GM23248 (cell line): ENCODE results near the gene HOXA6. TPM values are rescaled to one million over a fixed set of nuclear protein-coding genes. Genes with fewer than 3 reads are reported as not detected.

Source experiments
- DNase-seq: peaks from one replicate; pipeline ENCODE4 v3.0.0-alpha.2; 2015
- H2AFZ ChIP-seq: fragments of 200-600 bp; sonication (generic); 2 replicates; pipeline ENCODE4 v1.6.1; 2016; ENCODE audit warnings: antibody characterized with exemption
- H3F3A ChIP-seq: fragments of 200-600 bp; sonication (generic); 2 replicates; pipeline ENCODE4 v1.6.1; 2016; ENCODE audit warnings: mild to moderate bottlenecking, antibody characterized with exemption, mixed run types; ENCODE audit not compliant: insufficient read depth
- H3K27ac ChIP-seq: fragments of 200-600 bp; sonication (generic); 2 replicates; pipeline ENCODE4 v1.5.1; 2016; ENCODE audit warnings: mild to moderate bottlenecking
- H3K27me3 ChIP-seq: fragments of 200-600 bp; sonication (generic); replicated peaks from 2 replicates; pipeline ENCODE4 v1.6.1; 2016; ENCODE audit warnings: mild to moderate bottlenecking; ENCODE audit not compliant: insufficient read depth
- H3K36me3 ChIP-seq: fragments of 200-600 bp; sonication (generic); 2 replicates; pipeline ENCODE4 v1.6.1; 2016; ENCODE audit warnings: low read depth, mild to moderate bottlenecking
- H3K4me1 ChIP-seq: fragments of 200-600 bp; sonication (generic); 2 replicates; pipeline ENCODE4 v1.6.1; 2016; ENCODE audit warnings: mild to moderate bottlenecking; ENCODE audit not compliant: insufficient read depth
- H3K4me2 ChIP-seq: fragments of 200-600 bp; sonication (generic); one replicate; pipeline ENCODE4 v1.6.1; 2016; ENCODE audit warnings: mild to moderate bottlenecking; ENCODE audit not compliant: unreplicated experiment
- H3K4me3 ChIP-seq: fragments of 200-600 bp; sonication (generic); 2 replicates; pipeline ENCODE4 v1.5.1; 2016; ENCODE audit warnings: mild to moderate bottlenecking
- H3K79me2 ChIP-seq: fragments of 200-600 bp; sonication (generic); 2 replicates; pipeline ENCODE4 v1.6.1; 2016; ENCODE audit warnings: mild to moderate bottlenecking; ENCODE audit not compliant: insufficient read depth
- H3K9ac ChIP-seq: fragments of 200-600 bp; sonication (generic); 2 replicates; pipeline ENCODE4 v1.6.1; 2016; ENCODE audit warnings: mild to moderate bottlenecking
- H3K9me2 ChIP-seq: fragments of 200-600 bp; sonication (generic); 2 replicates; pipeline ENCODE4 v1.6.1; 2016; ENCODE audit warnings: mixed run types, mild to moderate bottlenecking, moderate library complexity; ENCODE audit not compliant: insufficient read depth
- H3K9me3 ChIP-seq: fragments of 200-600 bp; sonication (generic); one replicate; pipeline ENCODE4 v1.6.1; 2017; ENCODE audit warnings: low read depth
- H4K20me1 ChIP-seq: fragments of 200-600 bp; sonication (generic); 2 replicates; pipeline ENCODE4 v1.6.0; 2016; ENCODE audit not compliant: insufficient read depth
- EZH2 ChIP-seq: fragments of 200-600 bp; sonication (generic); IDR thresholded peaks from 2 replicates; pipeline ENCODE4 v1.6.1; 2018; ENCODE audit warnings: antibody characterized with exemption, mild to moderate bottlenecking; ENCODE audit not compliant: insufficient read depth, poor library complexity, severe bottlenecking
- EZH2phosphoT487 ChIP-seq: fragments of 200-600 bp; sonication (generic); IDR thresholded peaks from 2 replicates; pipeline ENCODE4 v1.6.1; 2018; ENCODE audit warnings: antibody characterized with exemption, moderate library complexity, mild to moderate bottlenecking, low read depth; ENCODE audit not compliant: insufficient read depth
- WGBS, 2 experiments: methylation state at CpG; one replicate each; pipeline ENCODE4 v1.1.6; 2015 to 2017; ENCODE audit warnings: low lambda C conversion rate in 2 of 2, low coverage in 1 of 2; ENCODE audit errors: missing lambda C conversion rate in 2 of 2; 5-methylcytosine and 5-hydroxymethylcytosine counted together
- in situ Hi-C: fragments of 300-500 bp; cut with MboI; formaldehyde crosslinking; loops from 2 replicates; pipeline ENCODE4 v1.15.0; 2020
- polyA plus RNA-seq: library from polyadenylated mRNA; unstranded; fragments of >200 nt; fragmentation: Nextera tagmentation; extraction: Ambion mirVana; gene quantifications from 2 replicates; pipeline ENCODE4 v1.2.1, GENCODE V29; 2016
- total RNA-seq: library from RNA; depleted of rRNA; stranded (reverse); fragments of >200 nt; shearing (Covaris generic); gene quantifications from 2 replicates; pipeline ENCODE4 v1.2.3, GENCODE V29; 2014

Gene HOXA6
- total and polyA plus RNA-seq, 2 experiments from 2014 or later = 3.2 to 3.5 TPM

DNA sequence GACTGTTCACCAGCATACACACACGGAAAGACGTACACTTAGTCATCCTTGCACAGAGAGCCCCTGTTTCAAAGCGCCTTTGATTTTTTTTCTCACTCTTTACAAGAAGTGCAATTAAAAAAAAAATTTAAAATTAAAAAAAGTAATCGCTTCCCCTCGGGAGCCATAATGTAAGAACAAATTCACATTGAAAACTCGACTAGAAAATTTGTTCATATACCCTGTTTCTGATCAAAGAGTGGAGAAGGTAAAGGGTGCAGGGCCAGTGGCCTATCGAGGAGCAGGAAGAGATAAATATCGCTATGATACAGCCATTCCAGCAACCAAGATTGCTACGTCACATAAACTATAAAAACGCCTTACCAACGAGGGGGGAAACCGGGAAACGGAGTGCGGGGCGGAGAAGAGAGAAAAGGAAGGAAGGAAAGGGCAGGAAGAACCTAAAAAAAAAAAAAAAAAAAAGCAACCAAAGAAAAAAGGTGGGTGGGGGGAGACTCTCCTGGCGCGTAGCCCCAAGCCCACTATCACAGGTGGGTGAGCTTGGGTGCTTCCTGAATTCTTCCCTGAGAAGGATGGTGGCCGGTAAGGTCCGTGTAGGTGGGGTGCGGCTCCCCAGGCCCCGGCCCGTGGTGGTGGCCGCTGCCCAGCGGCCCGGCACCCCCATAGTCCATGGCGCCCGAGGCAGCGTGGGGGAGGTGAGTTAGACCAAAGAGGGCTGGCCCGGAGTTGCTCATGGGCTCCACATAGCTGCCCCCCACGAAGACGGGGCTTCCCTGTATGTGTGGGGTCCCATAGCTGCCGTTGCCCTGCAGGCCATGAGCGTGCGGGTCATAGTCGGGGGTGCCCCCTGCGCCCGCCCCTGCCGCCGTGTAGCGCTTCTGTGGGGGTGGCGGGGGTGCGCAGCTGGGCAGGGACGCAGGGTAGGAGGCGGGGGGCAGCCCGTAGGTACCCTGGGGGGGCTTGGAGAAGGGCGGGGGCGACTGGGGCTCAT is 39.9 kb downstream of the HOXA6 start:
- peaks cover 7% of the 10 kb centered on the region; the same call in 1 of the 2 replicates for H3K4me1 ChIP-seq
- no peak overlapping the region for H2AFZ ChIP-seq
- DNase-seq = no peak
- H3K27me3 ChIP-seq = no peaks in the 10 kb centered on the region
- H3K9ac ChIP-seq = no peak overlapping the region
- no peaks in the 10 kb centered on the region for H3K9me2 ChIP-seq
- in situ Hi-C loops = loop anchor here (10.0 kb wide), 1 partner anchor 253 kb away; no protein-coding TSS in a partner anchor
- H4K20me1 ChIP-seq = no peaks in the 10 kb centered on the region
- H3K9me3 ChIP-seq = no peaks in the 10 kb centered on the region
- TF ChIP-seq EZH2phosphoT487 (no peak), EZH2 (no peak)
- peaks cover 15% of the 10 kb centered on the region; the same call in 1 of the 2 replicates for H3F3A ChIP-seq
- no peak overlapping the region for H3K27ac ChIP-seq
- no peak overlapping the region for H3K4me2 ChIP-seq
- H3K4me3 ChIP-seq = no peak overlapping the region
- peaks cover 6% of the 10 kb centered on the region; the same call in 1 of the 2 replicates for H3K36me3 ChIP-seq
- 90 to 93% methylated on average over 37 to 42 of the region's 47 CpGs for WGBS, 2 experiments
- H3K79me2 ChIP-seq = no peaks in the 10 kb centered on the region

DNA sequence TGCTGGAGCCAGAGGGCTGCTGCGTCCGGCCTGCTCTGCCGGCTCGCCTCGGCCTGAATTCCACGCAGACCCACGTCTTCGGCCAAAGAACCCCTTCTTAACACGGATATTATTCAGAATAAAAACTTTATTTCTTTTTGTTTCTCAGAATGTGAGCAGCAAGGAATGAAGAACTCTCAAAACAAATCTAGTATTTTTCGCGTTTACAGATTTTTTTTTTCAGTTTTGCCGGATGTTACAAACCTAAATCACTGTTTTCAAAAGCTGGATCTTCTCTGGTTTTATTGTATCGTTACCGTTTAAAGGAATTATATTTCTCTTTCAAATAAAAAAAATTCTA is 40.7 kb downstream of the HOXA6 start:
- peaks cover 11% of the 10 kb centered on the region; the same call in 1 of the 2 replicates for H3F3A ChIP-seq
- H3K27me3 ChIP-seq = no peaks in the 10 kb centered on the region
- WGBS, 2 experiments = 96 to 99% methylated on average over 14 of the region's 14 CpGs
- no peaks in the 10 kb centered on the region for H3K9me2 ChIP-seq
- H3K4me3 ChIP-seq = no peak overlapping the region
- no peak overlapping the region for H2AFZ ChIP-seq
- no peak overlapping the region for H3K9ac ChIP-seq
- H4K20me1 ChIP-seq = no peaks in the 10 kb centered on the region
- in situ Hi-C loops = loop anchor here (10.0 kb wide), 1 partner anchor 252 kb away; no protein-coding TSS in a partner anchor
- TF ChIP-seq EZH2 (no peak), EZH2phosphoT487 (no peak)
- 0 out of 2 replicates have a peak, but pooled peaks cover under 1% of the 10 kb centered on the region for H3K79me2 ChIP-seq
- DNase-seq = no peak
- no peak overlapping the region for H3K4me2 ChIP-seq
- no peaks in the 10 kb centered on the region for H3K9me3 ChIP-seq
- no peak overlapping the region for H3K27ac ChIP-seq
- H3K36me3 ChIP-seq = peaks cover 6% of the 10 kb centered on the region; the same call in 1 of the 2 replicates
- H3K4me1 ChIP-seq = peaks cover 7% of the 10 kb centered on the region; the same call in 1 of the 2 replicates

DNA sequence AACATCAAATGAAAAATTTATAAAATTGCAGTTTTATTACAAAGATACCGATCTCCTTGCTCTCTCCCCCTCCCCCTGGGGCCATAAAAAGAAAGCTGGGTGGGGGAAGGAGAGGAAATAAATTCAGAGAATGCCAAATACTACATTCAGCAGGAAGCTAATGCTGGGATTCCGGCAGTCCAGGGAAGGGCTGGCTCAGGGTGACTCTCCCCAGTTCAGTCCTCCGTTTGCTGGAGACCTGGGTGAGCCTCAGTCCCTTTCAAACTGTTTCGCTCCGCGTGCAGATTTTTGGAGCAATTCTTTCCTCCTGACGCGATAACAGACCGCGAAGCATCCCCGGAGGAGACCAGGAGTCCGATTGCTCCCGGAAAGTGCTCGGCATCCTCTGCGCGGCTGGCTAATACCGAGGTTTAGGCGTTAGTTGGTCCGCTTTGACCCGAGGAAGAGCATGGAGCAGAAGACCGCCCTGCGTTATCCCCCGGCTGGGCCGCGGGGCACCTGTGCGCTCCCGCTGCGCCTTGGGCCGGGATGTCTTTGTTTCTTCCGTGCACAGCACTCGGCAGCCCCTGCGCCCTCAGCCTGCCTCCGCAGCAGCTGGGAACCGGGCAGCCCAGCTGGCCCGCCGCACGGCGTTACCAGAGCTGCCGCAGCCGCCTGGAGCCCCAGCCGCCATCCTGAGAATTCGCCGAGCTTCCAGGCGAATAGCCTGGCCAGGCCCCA is 41.2 kb downstream of the HOXA6 start:
- 88 to 91% methylated on average over 39 to 44 of the region's 44 CpGs for WGBS, 2 experiments
- 0 out of 2 replicates have a peak, but pooled peaks cover 7% of the 10 kb centered on the region for H3F3A ChIP-seq
- no peak overlapping the region for H3K27ac ChIP-seq
- no peaks in the 10 kb centered on the region for H3K9me3 ChIP-seq
- in situ Hi-C loops = loop anchor here (10.0 kb wide), 1 partner anchor 252 kb away; no protein-coding TSS in a partner anchor
- no peaks in the 10 kb centered on the region for H3K27me3 ChIP-seq
- no peak for DNase-seq
- H2AFZ ChIP-seq = no peak overlapping the region
- H3K4me1 ChIP-seq = peaks cover 5% of the 10 kb centered on the region; the same call in 1 of the 2 replicates
- H3K9me2 ChIP-seq = no peaks in the 10 kb centered on the region
- H3K79me2 ChIP-seq = peaks cover 5% of the 10 kb centered on the region
- TF ChIP-seq EZH2phosphoT487 (no peak), EZH2 (no peak)
- H3K4me3 ChIP-seq = no peak overlapping the region
- H3K36me3 ChIP-seq = peaks cover 6% of the 10 kb centered on the region
- no peak overlapping the region for H3K4me2 ChIP-seq
- H3K9ac ChIP-seq = no peak overlapping the region
- H4K20me1 ChIP-seq = no peaks in the 10 kb centered on the region
